Neural crest cell (in vitro differentiated cells): Measurements from ENCODE around the gene MADCAM1. TPM values are rescaled to one million over a fixed set of nuclear protein-coding genes. Genes with fewer than 3 reads are reported as not detected.

Experiments used
- DNase-seq: peaks from one replicate; pipeline ENCODE4 v3.0.0; 2021; ENCODE audit warnings: low read depth, mixed read lengths, low spot score
- H3K27ac Mint-ChIP-seq: one replicate; pipeline ENCODE4 v1.8.0; 2021; ENCODE audit warnings: mild to moderate bottlenecking, mixed read lengths; ENCODE audit not compliant: unreplicated experiment
- H3K27me3 Mint-ChIP-seq: 2 replicates; pipeline ENCODE4 v1.8.0; 2021; ENCODE audit warnings: low read depth, mild to moderate bottlenecking, mixed read lengths
- H3K36me3 Mint-ChIP-seq: 2 replicates; pipeline ENCODE4 v1.8.0; 2021; ENCODE audit warnings: low read depth, mild to moderate bottlenecking, mixed read lengths
- H3K4me1 Mint-ChIP-seq: 2 replicates; pipeline ENCODE4 v1.8.0; 2021; ENCODE audit warnings: mixed read lengths
- H3K4me3 Mint-ChIP-seq: one replicate; pipeline ENCODE4 v1.8.0; 2021; ENCODE audit warnings: mild to moderate bottlenecking, mixed read lengths
- H3K9me3 Mint-ChIP-seq: 2 replicates; pipeline ENCODE4 v1.8.0; 2021; ENCODE audit warnings: mixed read lengths
- CTCF ChIP-seq: fragments of 200-600 bp; sonication (generic); conservative IDR thresholded peaks from 2 replicates; pipeline ENCODE4 v1.5.0; 2021; ENCODE audit warnings: antibody characterized with exemption, mild to moderate bottlenecking
- total RNA-seq: library from RNA; stranded (reverse); gene quantifications from 2 replicates; pipeline ENCODE4 v1.2.1, GENCODE V29; 2021

MADCAM1 gene
- total RNA-seq, 1 donor from 2014 or later = 0.75 TPM

- Mint-ChIP-seq H3K36me3 (no peaks in the 10 kb centered on the region), H3K9me3 (no peaks in the 10 kb centered on the region), H3K4me1 (peaks cover 5% of the 10 kb centered on the region), H3K27ac (no peak overlapping the region), H3K4me3 (no peak overlapping the region), H3K27me3 (no peaks in the 10 kb centered on the region)
- DNase-seq = no peak
- TF ChIP-seq CTCF = no peak
Observed at GRCh38 chr19:536881-537404, 40.7 kb downstream of the MADCAM1 start.

DNA sequence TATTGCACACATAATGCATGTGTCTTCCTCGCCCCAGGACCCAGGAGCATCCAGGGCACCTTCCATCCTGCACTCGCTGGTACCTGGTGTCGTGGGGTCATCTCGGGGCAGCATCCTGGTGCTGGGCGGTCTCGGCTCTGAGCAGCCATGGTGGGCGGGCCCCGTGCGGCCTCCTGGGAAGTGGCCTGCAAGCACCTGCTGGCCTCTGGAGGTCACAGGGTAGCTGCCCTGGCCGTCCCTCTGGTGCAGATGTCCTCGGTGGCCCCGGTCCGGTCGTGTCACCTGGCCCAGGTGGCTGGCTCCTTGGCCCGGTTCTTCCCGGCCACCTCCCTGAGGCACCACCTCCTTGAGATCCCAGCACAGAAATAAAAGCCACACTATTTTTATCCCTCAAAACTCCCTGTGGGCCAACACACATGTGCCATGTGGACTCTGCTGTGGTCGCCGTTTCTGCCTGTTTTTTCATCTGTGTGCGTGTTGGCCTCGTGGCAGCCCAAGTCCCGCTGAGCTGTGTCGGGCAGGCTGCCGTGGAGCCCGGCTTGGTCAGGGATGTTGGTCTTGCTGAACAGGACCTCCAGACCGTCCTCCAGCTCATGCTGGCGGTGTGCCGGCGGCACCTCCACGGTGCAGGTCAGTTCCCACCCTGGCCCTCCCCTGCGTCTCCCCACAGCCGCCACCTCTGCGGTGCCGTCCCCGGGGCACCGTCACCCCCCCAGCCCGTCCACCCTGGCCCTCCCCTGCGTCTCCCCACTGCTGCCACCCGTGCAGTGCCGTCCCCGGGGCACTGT, 42.5 kb downstream of the MADCAM1 start:
- TF ChIP-seq CTCF = no peak
- H3K9me3 Mint-ChIP-seq = no peaks in the 10 kb centered on the region
- no peaks in the 10 kb centered on the region for H3K27me3 Mint-ChIP-seq
- peak overlapping the region; percentile 70 for H3K4me3 Mint-ChIP-seq
- peaks cover 2% of the 10 kb centered on the region for H3K36me3 Mint-ChIP-seq
- H3K27ac Mint-ChIP-seq = no peak overlapping the region
- no peaks in the 10 kb centered on the region for H3K4me1 Mint-ChIP-seq
- no peak for DNase-seq

GRCh38 chr19:539429-540030, 43.2 kb downstream of the MADCAM1 start:
- Mint-ChIP-seq H3K27ac (no peak overlapping the region), H3K4me1 (no peaks in the 10 kb centered on the region), H3K27me3 (no peaks in the 10 kb centered on the region), H3K9me3 (no peaks in the 10 kb centered on the region), H3K4me3 (no peak overlapping the region), H3K36me3 (peaks cover 2% of the 10 kb centered on the region)
- no peak for TF ChIP-seq CTCF
- no peak for DNase-seq

- H3K4me1 Mint-ChIP-seq = no peaks in the 10 kb centered on the region
- no peak overlapping the region for H3K4me3 Mint-ChIP-seq
- no peak for TF ChIP-seq CTCF
- DNase-seq = no peak
- no peak overlapping the region for H3K27ac Mint-ChIP-seq
- peaks cover 2% of the 10 kb centered on the region for H3K36me3 Mint-ChIP-seq
- H3K9me3 Mint-ChIP-seq = no peaks in the 10 kb centered on the region
- H3K27me3 Mint-ChIP-seq = no peaks in the 10 kb centered on the region
Observed at GRCh38 chr19:540867-541637, 44.8 kb downstream of the MADCAM1 start.

DNA sequence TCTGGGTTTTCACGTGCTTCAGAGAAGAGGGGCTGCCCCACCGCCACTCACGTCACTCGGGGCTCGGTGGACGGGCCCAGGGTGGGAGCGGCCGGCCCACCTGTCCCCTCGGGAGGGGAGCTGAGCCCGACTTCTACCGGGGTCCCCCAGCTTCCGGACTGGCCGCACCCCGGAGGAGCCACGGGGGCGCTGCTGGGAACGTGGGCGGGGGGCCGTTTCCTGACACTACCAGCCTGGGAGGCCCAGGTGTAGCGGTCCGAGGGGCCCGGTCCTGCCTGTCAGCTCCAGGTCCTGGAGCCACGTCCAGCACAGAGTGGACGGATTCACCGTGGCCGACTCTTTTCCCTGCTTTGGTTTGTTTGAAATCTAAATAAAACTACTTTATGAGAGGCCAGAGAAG, 45.4 kb downstream of the MADCAM1 start:
- H3K4me3 Mint-ChIP-seq = no peak overlapping the region
- no peak for DNase-seq
- H3K9me3 Mint-ChIP-seq = no peaks in the 10 kb centered on the region
- H3K4me1 Mint-ChIP-seq = no peaks in the 10 kb centered on the region
- peaks cover 2% of the 10 kb centered on the region for H3K36me3 Mint-ChIP-seq
- H3K27me3 Mint-ChIP-seq = no peaks in the 10 kb centered on the region
- TF ChIP-seq CTCF = no peak
- no peak overlapping the region for H3K27ac Mint-ChIP-seq
